GM19468 (cell line): Measurements from ENCODE around the gene HACD1.
"Not testable (repeated sequence)": the region's sequence is repeated elsewhere in the genome, so short reads cannot be mapped to it uniquely, and the experiment has no call there.

ENCODE experiments used
- ATAC-seq: cut with Tn5 transposase; IDR thresholded peaks from one replicate; pipeline ENCODE4 v1.9.1; 2021; ENCODE audit warnings: mild to moderate bottlenecking, moderate library complexity, moderate number of reproducible peaks; ENCODE audit not compliant: unreplicated experiment; ENCODE audit errors: extremely low read depth

Gene HACD1

GRCh38 chr10:17643755-17644484, 26.7 kb upstream of the HACD1 start, which contains the start of gene STAM:
Gene STAM, plus strand, starts transcription at chr10:17644151. Its CDS starts 189 bp downstream, at chr10:17644340.
- ATAC-seq = peak; percentile 57

DNA sequence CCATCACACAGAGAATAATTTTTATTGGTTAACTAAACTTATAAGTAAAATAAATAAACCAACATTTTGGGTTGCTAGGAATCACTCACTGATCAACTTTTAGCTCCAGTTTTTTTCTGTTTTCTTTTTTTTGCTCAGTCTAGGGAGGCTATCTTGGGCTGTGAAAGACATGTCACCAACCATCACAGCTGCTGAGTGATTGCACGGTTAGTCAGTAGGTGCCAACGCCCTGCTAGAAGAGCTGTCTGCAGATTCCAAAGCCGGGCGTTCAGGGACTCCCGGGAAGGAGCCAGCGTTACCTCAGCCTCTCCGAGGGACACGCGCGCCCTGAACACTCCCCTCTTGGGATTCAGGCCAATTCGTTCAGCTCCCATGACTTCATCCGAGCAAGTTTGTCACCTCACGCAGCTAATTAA, 26.2 kb upstream of the HACD1 start:
- ATAC-seq = peak; percentile 3

DNA sequence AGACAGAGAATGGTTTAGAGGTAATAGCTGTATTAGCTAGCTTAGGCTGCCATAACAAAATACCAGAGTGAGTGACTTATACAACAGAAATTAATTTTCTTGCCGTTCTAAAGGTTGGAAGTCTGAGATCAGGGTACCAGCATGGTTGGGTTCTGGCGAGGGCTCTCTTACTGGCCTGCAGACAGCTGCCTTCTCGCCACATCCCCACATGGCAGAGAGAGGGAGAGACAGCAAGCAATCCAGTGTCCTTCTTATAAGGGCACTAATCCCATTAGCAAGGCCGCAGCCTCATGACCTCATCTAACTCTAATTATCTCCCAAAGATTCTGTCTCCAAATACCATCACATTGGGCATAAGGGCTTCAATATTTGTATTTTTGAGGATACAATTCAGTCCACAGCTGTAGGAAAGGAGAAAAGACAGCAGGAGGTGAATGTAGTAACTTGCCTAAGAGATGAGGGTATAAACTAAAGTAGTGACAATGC, 23.2 kb upstream of the HACD1 start:
- ATAC-seq = no peak

DNA sequence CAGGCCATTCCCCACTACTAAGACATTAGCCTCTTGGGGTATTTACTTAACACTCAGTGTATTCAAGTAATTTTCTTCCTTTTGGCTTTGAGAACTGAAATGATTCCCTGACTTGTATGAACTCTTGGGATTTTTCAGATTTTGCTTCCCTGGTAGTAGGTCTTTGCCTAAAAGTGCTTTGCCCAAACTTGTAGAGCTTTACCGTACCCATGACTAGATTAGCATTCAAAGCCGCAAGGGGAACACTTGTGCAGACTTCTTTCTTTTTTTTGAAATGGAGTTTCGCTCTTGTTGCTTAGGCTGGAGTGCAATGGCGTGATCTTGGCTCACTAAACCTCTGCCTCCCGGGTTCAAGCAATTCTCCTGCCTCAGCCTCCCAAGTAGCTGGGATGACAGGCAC, 20.7 kb upstream of the HACD1 start:
- ATAC-seq = no peak

GRCh38 chr10:17633353-17633752, 16.2 kb upstream of the HACD1 start:
- no peak for ATAC-seq

GRCh38 chr10:17632590-17632989, 15.4 kb upstream of the HACD1 start:
- ATAC-seq = not testable (repeated sequence)

- no peak for ATAC-seq
Measured at GRCh38 chr10:17626656-17627055, 9.5 kb upstream of the HACD1 start.

DNA sequence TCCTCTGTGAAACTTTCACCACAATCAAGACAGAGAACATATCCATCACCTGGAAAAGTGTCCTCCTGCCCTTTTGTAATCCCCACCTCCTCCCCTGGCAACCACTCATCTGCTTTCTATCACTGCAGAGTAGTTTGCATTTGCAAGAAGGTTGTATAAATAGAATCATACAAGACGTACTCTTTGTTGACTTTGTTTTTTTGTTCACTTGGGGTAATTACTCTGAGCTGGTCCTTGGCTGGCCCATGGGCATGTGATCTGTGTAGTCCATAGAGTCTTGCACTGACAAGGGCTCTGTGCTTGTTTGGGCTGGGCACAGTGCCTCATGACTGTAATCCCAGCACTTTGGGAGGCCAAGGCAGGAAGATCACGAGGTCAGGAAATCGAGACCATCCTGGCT, 7.8 kb upstream of the HACD1 start:
- no peak for ATAC-seq

DNA sequence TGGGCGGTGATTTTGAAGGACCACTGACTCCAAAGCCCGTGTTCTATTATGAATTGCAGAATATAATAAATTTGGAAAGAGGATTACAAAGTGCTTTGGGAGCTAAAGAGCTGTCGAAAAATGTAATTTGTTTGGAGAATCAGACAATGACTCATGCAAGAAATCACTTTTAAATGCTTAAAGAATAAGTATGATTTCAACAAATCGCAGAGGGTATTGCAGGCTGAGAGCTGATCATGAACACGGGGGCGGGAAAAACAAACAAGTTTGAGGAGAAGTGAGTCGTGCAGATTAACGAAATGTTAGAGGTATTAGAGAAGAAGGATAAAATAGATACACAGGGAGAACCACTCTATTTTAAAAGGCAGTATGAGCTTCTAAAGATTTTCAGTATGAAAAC, 4.9 kb upstream of the HACD1 start:
- ATAC-seq = no peak

DNA sequence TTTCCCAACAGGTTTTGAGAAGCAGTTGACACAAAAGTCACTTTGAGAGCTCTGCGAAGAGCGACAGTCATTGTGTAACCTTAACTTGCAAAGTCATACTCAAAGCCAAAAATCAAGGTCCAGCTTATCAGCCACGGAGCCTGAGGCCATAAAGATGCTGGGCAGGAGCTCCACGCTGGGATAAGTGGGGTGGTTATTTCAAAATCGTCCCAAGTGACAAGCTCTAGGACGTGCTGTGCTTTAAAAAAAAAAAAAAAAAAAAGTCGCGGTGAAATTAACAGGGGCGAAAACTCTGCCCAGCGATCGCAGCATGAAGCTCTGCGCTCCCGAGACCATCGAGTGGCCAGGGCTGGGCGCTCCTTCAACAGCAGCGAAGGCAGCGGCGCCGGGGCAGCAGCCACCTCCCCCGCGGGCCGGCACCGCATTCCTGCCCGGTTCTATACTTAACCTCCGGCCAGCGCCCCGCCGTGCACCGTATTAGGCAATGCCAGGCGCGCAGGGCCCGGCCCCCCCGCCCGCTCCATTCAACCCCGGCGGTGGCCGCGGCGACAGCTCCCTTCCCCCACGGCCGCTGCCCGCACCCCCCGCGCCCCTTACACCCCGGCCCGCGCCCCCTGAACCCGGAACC, 657 bp downstream of the HACD1 start:
- ATAC-seq = peak; percentile 12

GRCh38 chr10:17609523-17610079, 7.6 kb downstream of the HACD1 start:
- no peak for ATAC-seq

DNA sequence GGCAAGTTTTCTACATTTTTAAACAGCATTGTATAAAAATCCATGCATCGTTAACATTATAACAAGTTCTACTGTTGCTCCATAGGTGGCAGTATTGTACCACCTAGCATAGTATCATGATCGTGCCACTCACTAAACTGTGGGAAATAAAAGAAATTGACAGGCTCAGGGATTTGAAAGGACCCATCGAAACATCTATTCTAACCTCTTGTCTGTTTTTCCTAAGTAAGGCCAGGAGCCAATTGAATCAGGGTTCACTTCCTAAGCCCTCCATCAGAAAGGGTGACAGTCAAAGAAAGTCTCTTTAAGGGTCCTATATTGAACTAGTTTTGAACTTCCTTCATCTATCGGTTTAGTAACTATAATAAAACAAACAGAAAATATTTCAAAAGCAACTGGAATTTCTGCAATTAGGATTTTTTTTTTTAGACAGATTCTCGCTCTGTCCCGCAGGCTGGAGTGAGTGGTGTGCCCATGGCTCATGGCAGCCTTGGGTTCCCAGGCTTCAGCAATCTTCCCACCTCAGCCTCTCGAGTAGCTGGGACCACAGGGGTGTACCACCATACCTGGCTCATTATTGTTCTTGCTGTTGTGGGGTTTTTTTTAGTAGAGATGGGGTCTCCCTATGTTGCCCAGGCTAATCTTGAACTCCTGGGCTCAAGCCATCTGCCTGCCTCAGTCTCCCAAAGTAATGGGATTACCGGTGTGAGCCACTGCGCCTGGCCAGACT, 9.4 kb downstream of the HACD1 start:
- peak; percentile 54 for ATAC-seq

- no peak for ATAC-seq
Measured at GRCh38 chr10:17607060-17607459, 10.1 kb downstream of the HACD1 start.

GRCh38 chr10:17606547-17607040, 10.6 kb downstream of the HACD1 start:
- no peak for ATAC-seq

GRCh38 chr10:17605936-17606335, 11.2 kb downstream of the HACD1 start:
- ATAC-seq = no peak

GRCh38 chr10:17599089-17599488, 18.1 kb downstream of the HACD1 start:
- no peak for ATAC-seq

GRCh38 chr10:17597386-17597785, 19.8 kb downstream of the HACD1 start:
- ATAC-seq = no peak

- no peak for ATAC-seq
Measured at GRCh38 chr10:17590969-17591645, 26.1 kb downstream of the HACD1 start.

DNA sequence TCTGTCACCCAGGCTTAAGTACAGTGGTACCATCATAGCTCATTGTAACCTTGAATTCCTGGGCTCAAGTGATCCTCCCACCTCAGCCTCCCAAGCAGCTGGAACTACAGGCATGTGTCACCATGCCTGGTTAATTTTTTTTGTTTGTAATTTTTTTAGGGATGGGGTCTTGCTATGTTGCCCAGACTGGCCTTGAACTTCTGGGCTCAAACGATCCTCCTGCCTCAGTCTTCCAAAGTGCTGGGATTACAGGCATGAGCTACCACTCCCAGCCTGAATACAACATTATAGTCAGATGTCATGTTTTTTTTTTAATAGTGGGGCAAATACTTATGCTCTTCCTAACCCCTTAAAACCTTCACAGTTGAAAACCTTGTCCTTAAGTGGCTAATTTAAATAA, 27.9 kb downstream of the HACD1 start:
- not testable (repeated sequence) for ATAC-seq

DNA sequence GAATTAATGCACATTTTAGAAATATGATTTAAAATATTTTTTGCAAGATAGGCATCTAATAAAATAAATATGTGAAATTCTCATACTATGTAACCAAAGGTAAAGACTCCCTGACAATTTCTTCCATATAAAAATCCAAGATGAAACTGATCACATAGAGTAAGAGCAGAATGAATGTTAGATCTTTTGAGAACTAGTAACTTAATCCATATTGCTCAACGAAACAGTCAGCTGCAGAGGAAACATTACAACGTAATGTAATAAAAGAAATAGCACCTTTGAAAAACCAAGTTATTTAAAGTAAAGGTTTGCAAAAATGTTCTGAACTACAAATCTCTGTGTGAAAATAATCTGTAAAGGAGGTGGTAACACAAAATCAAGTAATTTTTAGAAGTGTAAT, 28.8 kb downstream of the HACD1 start:
- no peak for ATAC-seq
